Eye (tissue), 1 donor: ENCODE data around the gene AKAP13.

ENCODE experiments used
- DNase-seq: peaks from one replicate; pipeline ENCODE4 v3.0.0-alpha.2; 2015

The AKAP13 gene

GRCh38 chr15:85748176-85748575 lies 367.8 kb downstream of the AKAP13 start:
- no peak for DNase-seq

GRCh38 chr15:85748729-85749128 lies 368.3 kb downstream of the AKAP13 start:
- no peak for DNase-seq

GRCh38 chr15:85749261-85750151 lies 369.1 kb downstream of the AKAP13 start:
- DNase-seq = peak; percentile 61

GRCh38 chr15:85750319-85751290 lies 370.2 kb downstream of the AKAP13 start:
- DNase-seq = peak; percentile 58

- DNase-seq = peak; percentile 83
These were observed 371.1 kb downstream of the AKAP13 start for GRCh38 chr15:85751291-85752123.

- DNase-seq = peak; percentile 54
These were observed 371.7 kb downstream of the AKAP13 start for GRCh38 chr15:85752124-85752475.

- no peak for DNase-seq
These were observed 372.1 kb downstream of the AKAP13 start for GRCh38 chr15:85752491-85752961.

GRCh38 chr15:85753261-85753660 lies 372.9 kb downstream of the AKAP13 start:
- no peak for DNase-seq

GRCh38 chr15:85753791-85754452 lies 373.5 kb downstream of the AKAP13 start:
- no peak for DNase-seq

GRCh38 chr15:85754989-85755388 lies 374.6 kb downstream of the AKAP13 start:
- DNase-seq = no peak

GRCh38 chr15:85755471-85755870 lies 375.1 kb downstream of the AKAP13 start:
- no peak for DNase-seq

GRCh38 chr15:85755942-85756341 lies 375.5 kb downstream of the AKAP13 start:
- DNase-seq = no peak

GRCh38 chr15:85756411-85757072 lies 376.1 kb downstream of the AKAP13 start:
- DNase-seq = no peak

- no peak for DNase-seq
These were observed 376.9 kb downstream of the AKAP13 start for GRCh38 chr15:85757073-85757938.

GRCh38 chr15:85757939-85758654 lies 377.7 kb downstream of the AKAP13 start:
- no peak for DNase-seq

- no peak for DNase-seq
These were observed 378.2 kb downstream of the AKAP13 start for GRCh38 chr15:85758655-85758978.

- no peak for DNase-seq
These were observed 379.0 kb downstream of the AKAP13 start for GRCh38 chr15:85759376-85759775.

- no peak for DNase-seq
These were observed 379.6 kb downstream of the AKAP13 start for GRCh38 chr15:85760049-85760448.

- no peak for DNase-seq
These were observed 380.3 kb downstream of the AKAP13 start for GRCh38 chr15:85760531-85761371.
